B cell (primary cell): ENCODE results near the gene CNGB1. TPM values are rescaled to one million over a fixed set of nuclear protein-coding genes. Genes with fewer than 3 reads are reported as not detected.

ENCODE experiments used
- ATAC-seq: fragments of 200-7000 bp; cut with Tn5 transposase; one replicate; pipeline ENCODE4 v1.10.0; 2021; ENCODE audit warnings: low read depth, mild to moderate bottlenecking, moderate number of reproducible peaks, moderate library complexity
- CTCF ChIA-PET: fragments of 350-600 bp; sonication (Branson Sonifier 250); formaldehyde crosslinking; loops from one replicate; lab custom pipeline; 2021; ENCODE audit warnings: antibody characterized with exemption, inconsistent platforms; lab: Charles Lee
- POLR2A ChIA-PET: fragments of 350-600 bp; sonication (Branson Sonifier 250); formaldehyde crosslinking; loops from one replicate; lab custom pipeline; 2021; ENCODE audit warnings: antibody characterized with exemption; lab: Charles Lee
- DNase-seq: peaks from one replicate; pipeline ENCODE4 v3.0.0; 2013
- H2AFZ ChIP-seq: 2 replicates; pipeline ENCODE4 v1.6.1; 2012; ENCODE audit warnings: mild to moderate bottlenecking, low read depth, low read length; ENCODE audit not compliant: insufficient read depth, poor library complexity, severe bottlenecking
- H3K27ac ChIP-seq, 2 donors: 1 replicate in 1 of 2; 2 replicates in 1 of 2; pipeline ENCODE4 v1.5.1; 2012 to 2013; ENCODE audit warnings: low read length in 2 of 2, mild to moderate bottlenecking in 2 of 2, moderate library complexity in 1 of 2
- H3K27me3 ChIP-seq, 4 experiments: fragments of 200-600 bp in 1 of 4; sonication (generic) in 1 of 4; replicated peaks in 1 of 4; 1 replicate in 2 of 4; 2 replicates in 2 of 4; pipeline versions ENCODE4 v1.6.1 to v1.7.0; 2013 to 2016; ENCODE audit warnings: low read length in 3 of 4, mild to moderate bottlenecking in 2 of 4, mixed read lengths in 1 of 4, moderate library complexity in 1 of 4; ENCODE audit not compliant: insufficient read depth in 4 of 4, control insufficient read depth in 3 of 4; ENCODE audit errors: control extremely low read depth in 1 of 4
- H3K36me3 ChIP-seq, 2 experiments: replicated peaks in 1 of 2; 1 replicate in 1 of 2; 2 replicates in 1 of 2; pipeline versions ENCODE4 v1.6.1 to v1.7.1; 2013; ENCODE audit warnings: low read length in 1 of 2; ENCODE audit not compliant: insufficient read depth in 2 of 2, control insufficient read depth in 1 of 2; ENCODE audit errors: control extremely low read depth in 1 of 2, extremely low read depth in 1 of 2
- H3K4me1 ChIP-seq, 2 donors: fragments of 200-600 bp in 1 of 2; sonication (generic) in 1 of 2; 1 replicate in 1 of 2; 2 replicates in 1 of 2; pipeline versions ENCODE4 v1.5.1 to v1.6.1; 2013 to 2017; ENCODE audit warnings: low read length in 2 of 2; ENCODE audit not compliant: control insufficient read depth in 2 of 2, insufficient read depth in 2 of 2
- H3K4me2 ChIP-seq: replicated peaks from 2 replicates; pipeline ENCODE3; 2012; ENCODE audit warnings: mild to moderate bottlenecking, low read depth, low read length; ENCODE audit not compliant: poor library complexity, severe bottlenecking
- H3K4me3 ChIP-seq, 5 experiments: fragments of 200-600 bp in 1 of 5; sonication (generic) in 1 of 5; 1 replicate in 3 of 5; 2 replicates in 2 of 5; pipeline versions ENCODE4 v1.5.1 to v1.7.0; 2011 to 2016; ENCODE audit warnings: low read length in 4 of 5, mild to moderate bottlenecking in 4 of 5, low read depth in 2 of 5, control low read depth in 1 of 5, moderate library complexity in 1 of 5; ENCODE audit not compliant: insufficient read depth in 1 of 5; ENCODE audit errors: control extremely low read depth in 1 of 5, extremely low read depth in 1 of 5
- H3K79me2 ChIP-seq: fragments of 200-600 bp; sonication (generic); one replicate; pipeline ENCODE4 v1.6.0; 2016; ENCODE audit warnings: low read length; ENCODE audit not compliant: control insufficient read depth, insufficient read depth
- H3K9ac ChIP-seq: fragments of 200-600 bp; sonication (generic); 2 replicates; pipeline ENCODE4 v1.6.1; 2017; ENCODE audit warnings: mild to moderate bottlenecking, low read length, moderate library complexity
- H3K9me3 ChIP-seq, 3 donors: one replicate each; pipeline versions ENCODE4 v1.6.1 to v1.7.1; 2013; ENCODE audit warnings: low read length in 2 of 3; ENCODE audit not compliant: control insufficient read depth in 2 of 3, insufficient read depth in 1 of 3; ENCODE audit errors: control extremely low read depth in 1 of 3
- H4K20me1 ChIP-seq: 2 replicates; pipeline ENCODE4 v1.6.0; 2012; ENCODE audit warnings: mild to moderate bottlenecking, low read length; ENCODE audit not compliant: insufficient read depth, control insufficient read depth, poor library complexity, severe bottlenecking
- H3K27ac Mint-ChIP-seq: one replicate; pipeline ENCODE4 v1.8.0; 2021; ENCODE audit warnings: mixed read lengths
- H3K27me3 Mint-ChIP-seq: one replicate; pipeline ENCODE4 v1.8.0; 2021; ENCODE audit warnings: mixed read lengths
- H3K4me1 Mint-ChIP-seq: one replicate; pipeline ENCODE4 v1.8.0; 2021; ENCODE audit warnings: mixed read lengths
- H3K4me3 Mint-ChIP-seq: one replicate; pipeline ENCODE4 v1.8.0; 2021; ENCODE audit warnings: mixed read lengths
- H3K9me3 Mint-ChIP-seq: one replicate; pipeline ENCODE4 v1.8.0; 2022; ENCODE audit warnings: mixed read lengths; ENCODE audit not compliant: insufficient read depth
- CTCF ChIP-seq: fragments of 200-600 bp; IDR thresholded peaks from one replicate; pipeline ENCODE4 v1.8.0; 2022; ENCODE audit warnings: antibody characterized with exemption, mild to moderate bottlenecking
- EZH2 ChIP-seq: IDR thresholded peaks from 2 replicates; pipeline ENCODE4 v1.6.1; 2012; ENCODE audit warnings: borderline replicate concordance, low read depth, mild to moderate bottlenecking, moderate library complexity, low read length; ENCODE audit not compliant: insufficient read depth, poor library complexity, severe bottlenecking
- WGBS: methylation state at CpG from one replicate; pipeline ENCODE4 v1.1.5; 2013; ENCODE audit warnings: missing lambda C conversion rate; ENCODE audit not compliant: insufficient coverage; 5-methylcytosine and 5-hydroxymethylcytosine counted together
- intact Hi-C: fragments of 100-400 bp; cut with micrococcal nuclease; formaldehyde crosslinking; loops from one replicate; pipeline ENCODE4 v1.10.0; 2022
- polyA plus RNA-seq: library from polyadenylated mRNA; depleted of rRNA; stranded (reverse); fragments of >200 nt; gene quantifications from 2 replicates; pipeline ENCODE4 v1.2.3, GENCODE V29; 2012
- total RNA-seq, 2 donors: library from RNA; stranded (reverse); fragments of 120-200 nt in 1 of 2; gene quantifications; 1 replicate in 1 of 2; 2 replicates in 1 of 2; pipeline versions ENCODE4 v1.2.3 to v1.2.4, GENCODE V29; 2013 to 2022

Gene CNGB1
- total and polyA plus RNA-seq, 2 donors (not counting 1 experiment from before 2014, with no cell fraction given): not detected

- TF ChIP-seq EZH2 (no peak), CTCF (no peak)
- intact Hi-C loops: no loop called here
- POLR2A ChIA-PET: no interaction called here
- no peaks in the 10 kb centered on the region for H3K9me3 Mint-ChIP-seq
- H3K27me3 Mint-ChIP-seq: peaks cover 13% of the 10 kb centered on the region
- Histone ChIP-seq H4K20me1 (no peaks in the 10 kb centered on the region), H3K79me2 (no peaks in the 10 kb centered on the region), H2AFZ (no peak overlapping the region), H3K27me3 (no peaks in the 10 kb centered on the region), H3K4me3 (no peak overlapping the region), H3K9ac (no peak overlapping the region), H3K4me2 (no peak overlapping the region), H3K9me3 (no peaks in the 10 kb centered on the region), H3K4me1 (peaks cover 0 to 4% of the 10 kb centered on the region in 2 donors), H3K36me3 (no peaks in the 10 kb centered on the region), H3K27ac (no peak overlapping the region)
- 94% methylated on average over 8 of the region's 10 CpGs for WGBS
- no peak overlapping the region for H3K4me3 Mint-ChIP-seq
- H3K4me1 Mint-ChIP-seq: no peaks in the 10 kb centered on the region
- CTCF ChIA-PET: interaction anchor here (0.7 kb wide), 1 partner anchor 180 kb away, joined by 8 read pairs; no protein-coding TSS in a partner anchor
- ATAC-seq: no peak
- no peak overlapping the region for H3K27ac Mint-ChIP-seq
- no peak for DNase-seq
Observed at GRCh38 chr16:57844416-57845030, 126.4 kb downstream of the CNGB1 start.

- intact Hi-C loops: no loop called here
- H3K27ac ChIP-seq: no peak overlapping the region
- H3K9ac ChIP-seq: no peak overlapping the region
- Mint-ChIP-seq H3K27me3 (peaks cover 10% of the 10 kb centered on the region), H3K4me1 (no peaks in the 10 kb centered on the region), H3K27ac (no peak overlapping the region), H3K9me3 (no peaks in the 10 kb centered on the region), H3K4me3 (no peak overlapping the region)
- no peak for TF ChIP-seq CTCF
- TF ChIP-seq EZH2: no peak
- ChIA-PET POLR2A (no interaction called here), CTCF (no interaction called here)
- no peak overlapping the region for H2AFZ ChIP-seq
- no peaks in the 10 kb centered on the region for H3K9me3 ChIP-seq
- DNase-seq (no peak), ATAC-seq (no peak)
- H3K27me3 ChIP-seq: no peaks in the 10 kb centered on the region
- H3K4me1 ChIP-seq: peaks cover 0 to 4% of the 10 kb centered on the region in 2 donors
- H3K4me2 ChIP-seq: no peak overlapping the region
- H3K79me2 ChIP-seq: no peaks in the 10 kb centered on the region
- H3K4me3 ChIP-seq: no peak overlapping the region
- no peaks in the 10 kb centered on the region for H3K36me3 ChIP-seq
- no peaks in the 10 kb centered on the region for H4K20me1 ChIP-seq
- 100% methylated on average over 1 of the region's 1 CpG for WGBS
Observed at GRCh38 chr16:57843400-57843799, 127.5 kb downstream of the CNGB1 start.
